DND-41 (cell line): ENCODE measurements around the gene TNFSF15.

Source experiments
- ATAC-seq: fragments of 200-7000 bp; cut with Tn5 transposase; 3 replicates; pipeline ENCODE4 v1.9.1; 2021; ENCODE audit warnings: low read depth; ENCODE audit not compliant: insufficient read depth
- DNase-seq: peaks from one replicate; pipeline ENCODE4 v3.0.0-alpha.2; 2020
- H2AFZ ChIP-seq: 2 replicates; pipeline ENCODE4 v1.6.0; 2012; ENCODE audit warnings: low read depth, low read length
- H3K27ac ChIP-seq: 2 replicates; pipeline ENCODE4 v1.5.1; 2012; ENCODE audit warnings: low read length, inconsistent platforms
- H3K27me3 ChIP-seq: fragments of 200-600 bp; sonication (generic); 2 replicates; pipeline ENCODE4 v1.6.0; 2012; ENCODE audit warnings: low read length, mild to moderate bottlenecking, inconsistent platforms; ENCODE audit not compliant: insufficient read depth, poor library complexity
- H3K36me3 ChIP-seq: 2 replicates; pipeline ENCODE4 v1.5.1; 2012; ENCODE audit warnings: low read length, inconsistent platforms; ENCODE audit not compliant: insufficient read depth
- H3K4me1 ChIP-seq: 2 replicates; pipeline ENCODE4 v1.5.1; 2012; ENCODE audit warnings: mild to moderate bottlenecking, low read length; ENCODE audit not compliant: insufficient read depth
- H3K4me2 ChIP-seq: 2 replicates; pipeline ENCODE4 v1.6.0; 2012; ENCODE audit warnings: mild to moderate bottlenecking, moderate library complexity, low read length, inconsistent platforms; ENCODE audit not compliant: insufficient read depth
- H3K4me3 ChIP-seq, 2 experiments: fragments of 200-600 bp in 1 of 2; shearing (Covaris generic) in 1 of 2; 2 replicates each; pipeline ENCODE4 v1.5.1; 2012 to 2016; ENCODE audit warnings: inconsistent platforms in 2 of 2, low read length in 2 of 2, mild to moderate bottlenecking in 2 of 2, low read depth in 1 of 2, moderate library complexity in 1 of 2
- H3K79me2 ChIP-seq: 2 replicates; pipeline ENCODE4 v1.6.0; 2012; ENCODE audit warnings: low read length, inconsistent platforms; ENCODE audit not compliant: insufficient read depth
- H3K9ac ChIP-seq: 2 replicates; pipeline ENCODE4 v1.6.0; 2012; ENCODE audit warnings: low read depth, mild to moderate bottlenecking, inconsistent platforms, low read length, moderate library complexity
- H3K9me3 ChIP-seq: 2 replicates; pipeline ENCODE4 v1.5.1; 2012; ENCODE audit warnings: low read length, moderate library complexity, mild to moderate bottlenecking, inconsistent platforms; ENCODE audit not compliant: insufficient read depth, severe bottlenecking
- H4K20me1 ChIP-seq: 2 replicates; pipeline ENCODE4 v1.6.0; 2012; ENCODE audit warnings: low read length; ENCODE audit not compliant: insufficient read depth
- EZH2 ChIP-seq: IDR thresholded peaks from 3 replicates; pipeline ENCODE4 v1.6.1; 2012; ENCODE audit warnings: borderline replicate concordance, low read depth, mild to moderate bottlenecking, moderate library complexity, low read length, inconsistent platforms; ENCODE audit not compliant: severe bottlenecking
- TF ChIP-seq, protein P1 (sequence below): IDR thresholded peaks from 2 replicates; pipeline ENCODE4 v1.5.1; 2012; ENCODE audit warnings: borderline replicate concordance, low read length, moderate library complexity, mild to moderate bottlenecking; ENCODE audit not compliant: poor library complexity, severe bottlenecking; ENCODE audit errors: extremely low read depth

Gene TNFSF15

DNA sequence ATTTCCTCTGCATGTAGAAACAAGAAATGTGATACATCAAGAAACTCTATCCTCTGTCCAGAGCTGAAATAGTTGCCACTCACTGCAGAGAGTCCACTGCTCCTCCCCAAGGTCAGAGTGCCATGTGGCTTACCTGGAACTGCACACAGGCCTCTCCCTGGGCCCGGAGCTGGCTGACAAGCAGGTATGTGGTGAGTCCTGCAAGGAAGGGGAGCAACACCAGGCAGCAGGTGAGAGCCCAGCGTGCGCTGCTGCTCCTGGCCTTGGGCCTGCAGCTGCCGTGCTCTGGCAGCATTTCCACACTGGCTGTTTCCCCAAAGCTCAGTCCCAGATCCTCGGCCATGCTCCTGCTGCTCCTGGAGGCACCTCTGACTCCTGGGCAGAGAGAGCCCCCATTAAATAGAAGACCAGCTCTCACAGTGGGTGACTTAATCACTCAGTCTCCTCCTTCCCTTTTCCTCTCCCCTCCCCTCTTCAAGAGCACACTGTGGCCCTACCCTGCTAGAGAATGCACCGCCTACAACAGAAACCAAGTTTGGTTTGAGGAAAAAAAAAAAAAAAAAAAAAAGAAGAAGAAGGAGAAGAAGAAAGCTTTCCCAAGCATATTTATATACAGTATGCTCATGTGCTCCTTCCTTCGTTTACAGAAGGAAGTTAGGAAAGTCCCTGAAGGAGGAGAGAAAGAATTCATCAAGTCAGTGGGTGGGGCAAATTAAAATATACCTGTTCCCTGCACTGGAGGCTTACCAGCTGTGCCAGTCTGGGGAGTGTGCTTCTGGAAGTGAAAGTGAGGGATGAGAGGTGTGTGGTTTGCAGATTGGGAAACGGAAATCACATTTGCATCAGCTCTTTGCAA lies at the start of gene TNFSF15:
Gene TNFSF15 (minus strand): TSS at position 370 of the 856 bp plus-strand sequence. CDS start 27 bp downstream, at position 343.
- Histone ChIP-seq H3K4me1 (peaks cover 13% of the 10 kb centered on the region), H3K27ac (no peak within 1 kb of the TSS), H3K4me2 (no peak within 1 kb of the TSS), H4K20me1 (no peaks in the 10 kb centered on the region), H3K79me2 (no peaks in the 10 kb centered on the region), H3K36me3 (no peaks in the 10 kb centered on the region), H3K27me3 (no peaks in the 10 kb centered on the region), H2AFZ (peak within 1 kb of the TSS; percentile 25; the same call in 1 of the 2 replicates), H3K9ac (no peak within 1 kb of the TSS), H3K9me3 (no peaks in the 10 kb centered on the region), H3K4me3 (no peak within 1 kb of the TSS)
- TF ChIP-seq, protein P1, sequence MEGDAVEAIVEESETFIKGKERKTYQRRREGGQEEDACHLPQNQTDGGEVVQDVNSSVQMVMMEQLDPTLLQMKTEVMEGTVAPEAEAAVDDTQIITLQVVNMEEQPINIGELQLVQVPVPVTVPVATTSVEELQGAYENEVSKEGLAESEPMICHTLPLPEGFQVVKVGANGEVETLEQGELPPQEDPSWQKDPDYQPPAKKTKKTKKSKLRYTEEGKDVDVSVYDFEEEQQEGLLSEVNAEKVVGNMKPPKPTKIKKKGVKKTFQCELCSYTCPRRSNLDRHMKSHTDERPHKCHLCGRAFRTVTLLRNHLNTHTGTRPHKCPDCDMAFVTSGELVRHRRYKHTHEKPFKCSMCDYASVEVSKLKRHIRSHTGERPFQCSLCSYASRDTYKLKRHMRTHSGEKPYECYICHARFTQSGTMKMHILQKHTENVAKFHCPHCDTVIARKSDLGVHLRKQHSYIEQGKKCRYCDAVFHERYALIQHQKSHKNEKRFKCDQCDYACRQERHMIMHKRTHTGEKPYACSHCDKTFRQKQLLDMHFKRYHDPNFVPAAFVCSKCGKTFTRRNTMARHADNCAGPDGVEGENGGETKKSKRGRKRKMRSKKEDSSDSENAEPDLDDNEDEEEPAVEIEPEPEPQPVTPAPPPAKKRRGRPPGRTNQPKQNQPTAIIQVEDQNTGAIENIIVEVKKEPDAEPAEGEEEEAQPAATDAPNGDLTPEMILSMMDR, result no peak
- no peak for TF ChIP-seq EZH2
- DNase-seq, result peak; percentile 7
- peak; percentile 71 for ATAC-seq

DNA sequence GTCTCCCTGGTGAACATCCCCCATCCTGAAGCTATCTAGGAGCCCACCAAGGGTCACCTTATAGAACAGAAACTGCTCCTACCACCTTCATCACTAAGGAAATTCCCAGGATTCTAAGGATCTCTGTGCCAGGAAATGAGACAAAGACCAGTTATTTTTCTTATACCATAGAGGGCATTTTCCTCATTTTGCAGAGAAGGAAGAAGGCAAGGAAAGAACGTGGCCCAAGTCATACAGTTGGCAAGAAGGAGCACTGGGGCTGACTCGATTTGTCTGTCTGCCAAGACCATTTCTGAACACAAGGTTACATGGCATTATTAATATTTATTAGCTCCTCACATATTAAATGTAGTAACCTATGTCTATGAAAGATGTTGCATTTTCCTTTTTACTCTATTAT lies 49.6 kb upstream of the TNFSF15 start:
- no peaks in the 10 kb centered on the region for H3K79me2 ChIP-seq
- no peak overlapping the region for H3K4me2 ChIP-seq
- DNase-seq (no peak), ATAC-seq (no peak)
- no peaks in the 10 kb centered on the region for H3K27me3 ChIP-seq
- no peaks in the 10 kb centered on the region for H3K9me3 ChIP-seq
- H3K36me3 ChIP-seq, result no peaks in the 10 kb centered on the region
- H3K9ac ChIP-seq, result no peak overlapping the region
- no peak overlapping the region for H3K4me3 ChIP-seq
- no peak overlapping the region for H3K27ac ChIP-seq
- H3K4me1 ChIP-seq, result peaks cover 14% of the 10 kb centered on the region
- no peak overlapping the region for H2AFZ ChIP-seq
- TF ChIP-seq, protein P1, result no peak
- no peak for TF ChIP-seq EZH2
- H4K20me1 ChIP-seq, result no peaks in the 10 kb centered on the region

DNA sequence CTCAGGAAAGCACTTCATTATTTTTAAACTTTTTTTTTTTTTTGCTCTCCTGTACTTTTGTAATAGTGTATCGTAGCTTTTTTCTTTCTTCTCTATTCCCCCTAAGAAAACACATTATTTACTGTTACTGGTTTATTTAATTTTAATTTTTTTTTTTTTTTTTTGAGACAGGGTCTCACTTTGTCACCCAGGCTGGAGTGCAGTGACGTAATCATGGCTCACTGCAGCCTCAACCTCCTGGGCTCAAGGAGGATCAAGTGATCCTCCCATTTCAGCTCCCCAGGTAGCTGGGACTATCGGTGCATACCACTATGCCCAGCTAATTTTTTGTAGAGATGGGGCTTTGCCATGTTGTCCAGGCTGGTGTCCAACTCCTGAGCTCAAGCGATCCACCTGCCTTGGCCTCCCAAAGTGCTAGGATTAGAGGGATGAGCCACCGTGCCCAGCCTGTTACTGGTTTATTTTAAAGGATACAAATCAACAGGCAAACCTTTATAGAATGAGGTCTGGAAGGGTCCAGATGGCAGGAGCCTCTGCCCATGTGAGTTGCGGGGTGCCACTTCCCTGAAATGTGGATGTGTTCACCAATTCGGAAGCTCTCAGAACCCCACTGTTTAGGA lies 49.0 kb upstream of the TNFSF15 start:
- Histone ChIP-seq H2AFZ (no peak overlapping the region), H3K4me2 (no peak overlapping the region), H3K27ac (no peak overlapping the region), H3K36me3 (no peaks in the 10 kb centered on the region), H4K20me1 (no peaks in the 10 kb centered on the region), H3K4me1 (peaks cover 14% of the 10 kb centered on the region), H3K9ac (no peak overlapping the region), H3K4me3 (no peak overlapping the region), H3K9me3 (no peaks in the 10 kb centered on the region), H3K79me2 (no peaks in the 10 kb centered on the region), H3K27me3 (no peaks in the 10 kb centered on the region)
- no peak for TF ChIP-seq EZH2
- TF ChIP-seq, protein P1, result no peak
- ATAC-seq (no peak), DNase-seq (no peak)
